ENCODE measurements around the gene PRM1. TPM values are rescaled to one million over a fixed set of nuclear protein-coding genes. Genes with fewer than 3 reads are reported as not detected.

The PRM1 gene
- total and polyA plus RNA-seq, 2 of the 13 experiments (the other 11 are each of a cell fraction or from before 2014, with no cell fraction given), result not detected

DNA sequence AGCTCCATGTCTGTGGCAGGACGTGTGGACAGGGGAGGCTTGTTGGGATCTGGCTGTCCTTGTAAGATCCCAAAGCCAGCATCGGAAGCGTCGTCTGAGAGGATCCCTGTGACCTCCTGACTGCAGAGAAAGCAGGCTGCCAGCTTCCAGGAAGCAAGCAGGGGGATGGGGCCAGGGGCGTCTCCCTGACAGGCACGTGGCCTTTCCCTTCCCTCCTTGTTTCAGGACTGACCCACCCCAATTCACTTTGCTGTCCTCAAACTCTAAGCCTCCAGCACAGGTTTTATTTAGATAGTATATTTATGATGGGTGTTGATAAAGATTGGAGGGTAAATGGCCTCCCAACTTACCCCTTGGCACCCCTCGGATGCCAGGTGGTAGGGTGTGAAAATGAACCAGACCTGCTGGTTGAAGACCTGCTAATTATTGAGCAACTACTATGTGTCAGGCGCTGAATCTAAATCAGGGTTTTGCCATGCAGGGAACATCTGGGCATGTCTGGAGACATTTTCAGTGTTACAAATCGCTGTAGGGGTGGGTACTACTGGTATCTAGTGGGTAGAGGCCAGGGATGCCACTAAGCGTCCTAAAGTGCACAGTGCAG, 49.7 kb downstream of the PRM1 start:
- peak; percentile 34; the same call in 1 of the 2 replicates for TF ChIP-seq TGIF2 (CRISPR knock-in tag; IDR thresholded peaks at IDR 0.05)
- TF ChIP-seq, protein P1, sequence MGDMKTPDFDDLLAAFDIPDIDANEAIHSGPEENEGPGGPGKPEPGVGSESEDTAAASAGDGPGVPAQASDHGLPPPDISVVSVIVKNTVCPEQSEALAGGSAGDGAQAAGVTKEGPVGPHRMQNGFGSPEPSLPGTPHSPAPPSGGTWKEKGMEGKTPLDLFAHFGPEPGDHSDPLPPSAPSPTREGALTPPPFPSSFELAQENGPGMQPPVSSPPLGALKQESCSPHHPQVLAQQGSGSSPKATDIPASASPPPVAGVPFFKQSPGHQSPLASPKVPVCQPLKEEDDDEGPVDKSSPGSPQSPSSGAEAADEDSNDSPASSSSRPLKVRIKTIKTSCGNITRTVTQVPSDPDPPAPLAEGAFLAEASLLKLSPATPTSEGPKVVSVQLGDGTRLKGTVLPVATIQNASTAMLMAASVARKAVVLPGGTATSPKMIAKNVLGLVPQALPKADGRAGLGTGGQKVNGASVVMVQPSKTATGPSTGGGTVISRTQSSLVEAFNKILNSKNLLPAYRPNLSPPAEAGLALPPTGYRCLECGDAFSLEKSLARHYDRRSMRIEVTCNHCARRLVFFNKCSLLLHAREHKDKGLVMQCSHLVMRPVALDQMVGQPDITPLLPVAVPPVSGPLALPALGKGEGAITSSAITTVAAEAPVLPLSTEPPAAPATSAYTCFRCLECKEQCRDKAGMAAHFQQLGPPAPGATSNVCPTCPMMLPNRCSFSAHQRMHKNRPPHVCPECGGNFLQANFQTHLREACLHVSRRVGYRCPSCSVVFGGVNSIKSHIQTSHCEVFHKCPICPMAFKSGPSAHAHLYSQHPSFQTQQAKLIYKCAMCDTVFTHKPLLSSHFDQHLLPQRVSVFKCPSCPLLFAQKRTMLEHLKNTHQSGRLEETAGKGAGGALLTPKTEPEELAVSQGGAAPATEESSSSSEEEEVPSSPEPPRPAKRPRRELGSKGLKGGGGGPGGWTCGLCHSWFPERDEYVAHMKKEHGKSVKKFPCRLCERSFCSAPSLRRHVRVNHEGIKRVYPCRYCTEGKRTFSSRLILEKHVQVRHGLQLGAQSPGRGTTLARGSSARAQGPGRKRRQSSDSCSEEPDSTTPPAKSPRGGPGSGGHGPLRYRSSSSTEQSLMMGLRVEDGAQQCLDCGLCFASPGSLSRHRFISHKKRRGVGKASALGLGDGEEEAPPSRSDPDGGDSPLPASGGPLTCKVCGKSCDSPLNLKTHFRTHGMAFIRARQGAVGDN (CRISPR knock-in tag; IDR thresholded peaks at IDR 0.05), result 0 out of 2 replicates have a peak, but pooled peaks have one; percentile 27
- TF ChIP-seq SALL1 (CRISPR knock-in tag; IDR thresholded peaks at IDR 0.05), result 0 out of 2 replicates have a peak, but pooled peaks have one; percentile 22
- no peak for TF ChIP-seq ZFP1 (CRISPR knock-in tag; IDR thresholded peaks at IDR 0.05)
- 0 out of 2 replicates have a peak, but pooled peaks have one; percentile 23 for TF ChIP-seq ZMYM2 (CRISPR knock-in tag; IDR thresholded peaks at IDR 0.05)
- 0 out of 2 replicates have a peak, but pooled peaks have one; percentile 10 for TF ChIP-seq MYC (CRISPR knock-in tag; IDR thresholded peaks at IDR 0.05; ENCODE audit: borderline replicate concordance)
- TF ChIP-seq ZNF891 (CRISPR knock-in tag; IDR thresholded peaks at IDR 0.05), result no peak
- TF ChIP-seq, protein P2, sequence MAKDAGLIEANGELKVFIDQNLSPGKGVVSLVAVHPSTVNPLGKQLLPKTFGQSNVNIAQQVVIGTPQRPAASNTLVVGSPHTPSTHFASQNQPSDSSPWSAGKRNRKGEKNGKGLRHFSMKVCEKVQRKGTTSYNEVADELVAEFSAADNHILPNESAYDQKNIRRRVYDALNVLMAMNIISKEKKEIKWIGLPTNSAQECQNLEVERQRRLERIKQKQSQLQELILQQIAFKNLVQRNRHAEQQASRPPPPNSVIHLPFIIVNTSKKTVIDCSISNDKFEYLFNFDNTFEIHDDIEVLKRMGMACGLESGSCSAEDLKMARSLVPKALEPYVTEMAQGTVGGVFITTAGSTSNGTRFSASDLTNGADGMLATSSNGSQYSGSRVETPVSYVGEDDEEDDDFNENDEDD (CRISPR knock-in tag; IDR thresholded peaks at IDR 0.05; ENCODE audit: borderline replicate concordance), result peak; percentile 25; the same call in 1 of the 2 replicates
- TF ChIP-seq, protein P3, sequence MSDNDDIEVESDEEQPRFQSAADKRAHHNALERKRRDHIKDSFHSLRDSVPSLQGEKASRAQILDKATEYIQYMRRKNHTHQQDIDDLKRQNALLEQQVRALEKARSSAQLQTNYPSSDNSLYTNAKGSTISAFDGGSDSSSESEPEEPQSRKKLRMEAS (IDR thresholded peaks at IDR 0.05), result peak; percentile 31; the same call in 1 of the 2 replicates
- no peak for TF ChIP-seq SP4 (CRISPR knock-in tag; IDR thresholded peaks at IDR 0.05)
- BruUV-seq (replicated peaks), result no TSS peak
- intact Hi-C loops (cut with micrococcal nuclease; ENCODE audit: unreplicated experiment), result no loop called here
- Histone ChIP-seq H3K4me3 (replicated peaks in 1 of 3; ENCODE audit: insufficient read depth in 1 of 3, low read depth in 2 of 3, low read length in 3 of 3) (peak overlapping the region in 1 of 3 experiments; percentile 27; a peak in 2 of 6 replicates), H3K4me1 (ENCODE audit: insufficient read depth, low read length) (peaks cover 29% of the 10 kb centered on the region), H4K20me1 (ENCODE audit: insufficient read depth, low read length) (no peaks in the 10 kb centered on the region), H3K9me3 (ENCODE audit: low read length) (no peaks in the 10 kb centered on the region), H3K79me2 (ENCODE audit: insufficient read depth, low read length) (no peaks in the 10 kb centered on the region), H3K27me3 (ENCODE audit: control insufficient read depth in 1 of 2, insufficient read depth in 2 of 2, low read length in 2 of 2) (peaks cover 1 to 18% of the 10 kb centered on the region in 2 experiments; a peak in 3 of 5 replicates), H3K4me2 (ENCODE audit: low read depth, low read length) (peak overlapping the region; percentile 49; the same call in 1 of the 2 replicates), H3K9ac (ENCODE audit: insufficient read depth, low read depth, low read length) (peak overlapping the region; percentile 38; the same call in 1 of the 2 replicates), H2AFZ (ENCODE audit: low read length) (peak overlapping the region; percentile 73), H3K27ac (ENCODE audit: extremely low read length, insufficient read depth, low read length) (no peak overlapping the region), H3K36me3 (replicated peaks in 1 of 2; ENCODE audit: control insufficient read depth in 1 of 2, insufficient read depth in 2 of 2, low read length in 2 of 2) (no peaks in the 10 kb centered on the region)
- in situ Hi-C loops (cut with HindIII; ENCODE audit: extremely low pct_ligation_motif_present, low pct_unique_long_range_greater_than_20kb), result no loop called here
- CTCF ChIA-PET (ENCODE audit: low intra/inter-chr PET ratio, low total read pairs), result no interaction called here
- FAIRE-seq, result no peak
- no peak for ATAC-seq
- 17% methylated on average over 10 of the region's 10 CpGs for WGBS (ENCODE audit: low lambda C conversion rate)
- DNase-seq (ENCODE audit: low spot score), result no peak
- POLR2A ChIA-PET, result interaction anchor here (1.1 kb wide), 1 partner anchor 24 kb away, joined by 3 read pairs; no protein-coding TSS in a partner anchor
